ENCODE measurements around the gene ZSCAN16.
"Not testable (repeated sequence)": the region's sequence is repeated elsewhere in the genome, so short reads cannot be mapped to it uniquely, and the experiment has no call there.

ZSCAN16 gene
- 0.58 to 3.2 (median 1.8) reads per million in 17 experiments for total RNA-seq

GRCh38 chr6:28124350-28124970, at the start of gene ZSCAN16:
Gene ZSCAN16, plus strand, starts transcription at chr6:28124609. Its CDS starts 835 bp downstream, at chr6:28125444.
- peak; percentile 88 to 92 (median 90) for DNase-seq

- DNase-seq: no peak
Measured at GRCh38 chr6:28078050-28078449, 46.4 kb upstream of the ZSCAN16 start.

GRCh38 chr6:28078836-28079235, 45.6 kb upstream of the ZSCAN16 start:
- no peak for DNase-seq

- DNase-seq: not testable (repeated sequence)
Measured at GRCh38 chr6:28080381-28080630, 44.1 kb upstream of the ZSCAN16 start, which contains the start of gene ZNF165. Gene ZNF165, plus strand, starts transcription at chr6:28080568. Its CDS starts 4,913 bp downstream, at chr6:28085481.

GRCh38 chr6:28080631-28081485, 43.6 kb upstream of the ZSCAN16 start:
- DNase-seq: peak; percentile 95 to 98 (median 96)

- peak in 2 of 4 experiments; percentile 24 to 25 for DNase-seq
Measured at GRCh38 chr6:28081486-28081751, 43.0 kb upstream of the ZSCAN16 start.

GRCh38 chr6:28082939-28083338, 41.5 kb upstream of the ZSCAN16 start:
- DNase-seq: no peak

GRCh38 chr6:28089054-28089453, 35.4 kb upstream of the ZSCAN16 start:
- no peak for DNase-seq

GRCh38 chr6:28090917-28091586, 33.4 kb upstream of the ZSCAN16 start:
- peak in 1 of 4 experiments; percentile 4 for DNase-seq

GRCh38 chr6:28102222-28102621, 22.2 kb upstream of the ZSCAN16 start:
- DNase-seq: not testable (repeated sequence)

GRCh38 chr6:28102699-28103098, 21.7 kb upstream of the ZSCAN16 start:
- not testable (repeated sequence) for DNase-seq

GRCh38 chr6:28104392-28105244, 19.8 kb upstream of the ZSCAN16 start:
- peak; percentile 78 to 91 (median 83) for DNase-seq

GRCh38 chr6:28105245-28105639, 19.2 kb upstream of the ZSCAN16 start:
- DNase-seq: peak in 1 of 4 experiments; percentile 4

GRCh38 chr6:28107506-28107905, 16.9 kb upstream of the ZSCAN16 start:
- DNase-seq: no peak

GRCh38 chr6:28111964-28112363, 12.4 kb upstream of the ZSCAN16 start:
- DNase-seq: no peak

GRCh38 chr6:28115799-28116198, 8.6 kb upstream of the ZSCAN16 start:
- DNase-seq: no peak

- DNase-seq: no peak
Measured at GRCh38 chr6:28117386-28118050, 6.9 kb upstream of the ZSCAN16 start.

GRCh38 chr6:28118217-28118616, 6.2 kb upstream of the ZSCAN16 start:
- DNase-seq: no peak

GRCh38 chr6:28121876-28122275, 2.5 kb upstream of the ZSCAN16 start:
- no peak for DNase-seq

GRCh38 chr6:28122283-28122682, 2.1 kb upstream of the ZSCAN16 start:
- DNase-seq: not testable (repeated sequence)

GRCh38 chr6:28124971-28125353, 553 bp downstream of the ZSCAN16 start:
- DNase-seq: peak in 2 of 4 experiments; percentile 23 to 45

GRCh38 chr6:28125401-28125800, 992 bp downstream of the ZSCAN16 start:
- DNase-seq: no peak
